H4 (cell line): Measurements from ENCODE around the gene LAMB4. TPM values are rescaled to one million over a fixed set of nuclear protein-coding genes. Genes with fewer than 3 reads are reported as not detected.
A peak's percentile ranks its signal among the peaks of the same experiment; 100 is the strongest.
"Not testable (repeated sequence)": the region's sequence is repeated elsewhere in the genome, so short reads cannot be mapped to it uniquely, and the experiment has no call there.

ENCODE experiments used
- DNase-seq: peaks from one replicate; pipeline ENCODE4 v3.0.0-alpha.2; 2015; ENCODE audit warnings: low spot score
- total RNA-seq: library from RNA; depleted of rRNA; stranded (reverse); fragments of >200 nt; shearing (Covaris generic); gene quantifications from 2 replicates; pipeline ENCODE4 v1.2.3, GENCODE V29; 2014

The LAMB4 gene
- total RNA-seq, 1 experiment from 2014 or later = 3.2 TPM

DNA sequence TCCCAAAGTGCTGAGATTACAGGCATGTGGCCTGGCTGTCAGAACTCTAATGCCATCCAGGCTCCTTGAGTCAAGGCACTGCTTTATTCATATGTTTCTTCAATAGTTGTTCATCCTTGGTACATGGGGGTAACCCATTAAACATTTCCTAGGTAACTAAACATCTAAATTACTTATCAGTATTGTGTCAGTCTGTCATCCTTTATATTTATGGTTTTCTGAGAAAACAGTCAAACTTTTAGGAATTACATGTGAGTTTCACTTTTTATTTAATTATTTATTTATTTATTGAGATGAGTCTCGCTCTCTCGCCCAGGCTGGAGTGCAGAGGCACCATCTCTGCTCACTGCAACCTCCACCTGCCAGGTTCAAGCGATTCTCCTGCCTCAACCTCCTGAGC is 81.7 kb downstream of the LAMB4 start:
- DNase-seq = no peak

- DNase-seq = no peak
Measured at GRCh38 chr7:108046952-108047506, 83.1 kb downstream of the LAMB4 start.

- DNase-seq = no peak
Measured at GRCh38 chr7:108045669-108046068, 84.5 kb downstream of the LAMB4 start.

- DNase-seq = no peak
Measured at GRCh38 chr7:108045154-108045553, 85.0 kb downstream of the LAMB4 start.

DNA sequence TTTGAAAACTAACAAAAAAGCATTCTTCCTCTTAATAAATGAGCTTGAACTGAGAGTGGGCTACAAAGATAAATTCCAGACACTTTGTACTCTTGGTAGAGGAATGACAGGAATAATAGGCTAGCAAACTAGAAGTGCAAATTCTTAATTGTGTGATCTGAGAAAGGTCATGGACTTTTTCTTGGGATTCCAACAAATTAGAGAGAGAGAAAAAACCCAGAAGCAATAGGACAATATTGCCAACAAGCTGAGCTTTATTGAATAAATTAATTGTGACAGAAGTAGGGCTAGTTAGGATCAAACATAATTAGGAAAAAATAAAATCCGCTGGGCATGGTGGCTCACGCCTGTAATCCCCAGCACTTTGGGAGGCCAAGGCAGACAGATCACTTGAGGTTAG is 85.8 kb downstream of the LAMB4 start:
- DNase-seq = no peak

DNA sequence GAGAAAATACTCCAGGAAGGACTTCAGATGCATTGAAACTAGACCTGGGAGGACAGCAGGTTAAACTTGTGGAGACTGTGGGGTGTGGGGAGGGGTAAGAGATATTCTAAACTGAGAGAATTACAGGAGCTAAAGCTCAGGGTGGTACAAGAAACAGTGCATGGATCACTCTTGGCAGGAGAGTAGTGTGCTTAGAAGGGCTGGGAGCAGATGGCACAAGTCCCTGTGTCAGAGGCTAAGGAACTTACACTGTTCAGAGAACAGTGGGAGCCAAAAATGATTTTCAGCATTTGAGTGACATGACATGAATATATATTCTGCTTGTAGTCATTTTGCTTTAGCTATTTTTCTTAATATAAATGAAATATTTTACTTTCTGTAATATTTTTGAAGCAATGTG is 91.2 kb downstream of the LAMB4 start:
- DNase-seq = no peak

DNA sequence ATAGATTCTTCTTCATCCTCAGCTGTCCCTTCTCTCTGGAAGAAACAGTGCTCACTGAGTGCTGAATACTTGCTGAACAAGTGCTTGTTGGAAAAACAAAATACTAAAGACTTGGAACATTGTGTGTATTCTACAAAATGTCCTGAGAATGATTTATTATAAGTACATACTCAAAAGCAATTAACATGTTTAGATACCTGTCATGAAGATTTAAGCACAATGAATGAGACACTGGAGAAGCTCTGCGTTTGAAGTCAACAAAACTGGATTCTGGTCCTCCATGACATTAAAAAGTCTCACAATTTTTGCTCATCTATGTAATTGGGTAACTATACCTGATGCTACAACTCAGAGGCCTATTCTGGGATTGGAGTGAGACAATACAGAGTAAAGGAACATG is 92.4 kb downstream of the LAMB4 start:
- no peak for DNase-seq

DNA sequence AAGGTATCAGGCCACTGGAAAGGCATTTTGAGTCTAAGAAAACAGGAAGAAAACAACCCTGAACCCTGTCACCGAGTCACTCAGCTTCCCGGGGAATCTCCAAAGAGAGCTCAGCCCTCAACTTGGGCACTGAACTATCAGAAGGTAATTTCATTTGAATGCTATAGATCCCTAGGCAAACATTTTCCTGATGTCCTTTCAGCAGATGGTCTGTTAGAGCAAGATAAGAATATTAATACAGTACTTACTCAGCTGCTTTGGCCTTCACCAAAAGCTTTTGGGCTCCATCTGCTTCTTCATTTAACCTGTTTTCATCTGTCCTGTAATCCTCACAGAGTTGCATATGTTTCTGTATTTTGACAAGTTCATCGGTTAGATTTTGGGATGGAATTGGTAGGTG is 93.0 kb downstream of the LAMB4 start:
- DNase-seq = no peak

- no peak for DNase-seq
Measured at GRCh38 chr7:108034586-108034985, 95.6 kb downstream of the LAMB4 start.

GRCh38 chr7:108033776-108034497 is 96.2 kb downstream of the LAMB4 start:
- no peak for DNase-seq

- DNase-seq = not testable (repeated sequence)
Measured at GRCh38 chr7:108033309-108033708, 96.9 kb downstream of the LAMB4 start.

DNA sequence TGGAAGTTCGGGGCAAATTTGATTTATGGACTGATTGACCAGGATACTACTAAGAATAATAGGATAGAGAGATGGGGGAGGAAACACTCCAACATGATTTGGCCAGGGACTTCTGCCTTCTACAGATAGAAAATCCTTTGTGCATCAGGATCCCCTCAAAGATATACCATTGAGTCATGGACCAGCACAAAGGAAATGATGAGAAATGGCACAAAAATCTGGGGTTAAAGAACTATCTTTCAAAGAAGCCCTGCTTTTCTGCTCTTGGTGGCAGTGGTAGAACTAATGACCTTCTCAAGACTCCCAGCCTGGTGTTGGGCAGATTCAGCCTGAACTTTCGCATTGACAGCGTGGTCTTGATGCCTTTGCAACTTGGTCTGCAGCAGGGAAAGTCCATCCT is 99.6 kb downstream of the LAMB4 start:
- DNase-seq = no peak

- no peak for DNase-seq
Measured at GRCh38 chr7:108029034-108029433, 101.1 kb downstream of the LAMB4 start.

DNA sequence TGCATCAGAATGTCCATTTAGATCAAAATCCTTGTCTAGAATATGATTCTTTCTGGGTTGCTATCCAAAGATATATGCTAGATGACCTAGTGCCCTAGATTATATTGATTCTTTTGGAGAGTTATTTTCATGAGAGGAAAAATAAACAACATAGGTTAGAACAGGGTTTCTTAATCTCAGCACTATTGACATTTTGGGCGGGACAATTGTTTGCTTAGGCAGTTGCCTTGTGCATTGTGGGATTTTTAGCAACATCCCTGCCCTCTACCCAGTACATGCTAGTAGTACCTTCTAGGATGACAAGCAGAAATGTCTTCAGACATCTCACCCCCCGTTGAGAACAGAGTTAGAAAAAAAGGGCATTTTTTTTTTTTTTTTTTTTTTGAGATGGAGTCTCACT is 102.0 kb downstream of the LAMB4 start:
- DNase-seq = no peak

DNA sequence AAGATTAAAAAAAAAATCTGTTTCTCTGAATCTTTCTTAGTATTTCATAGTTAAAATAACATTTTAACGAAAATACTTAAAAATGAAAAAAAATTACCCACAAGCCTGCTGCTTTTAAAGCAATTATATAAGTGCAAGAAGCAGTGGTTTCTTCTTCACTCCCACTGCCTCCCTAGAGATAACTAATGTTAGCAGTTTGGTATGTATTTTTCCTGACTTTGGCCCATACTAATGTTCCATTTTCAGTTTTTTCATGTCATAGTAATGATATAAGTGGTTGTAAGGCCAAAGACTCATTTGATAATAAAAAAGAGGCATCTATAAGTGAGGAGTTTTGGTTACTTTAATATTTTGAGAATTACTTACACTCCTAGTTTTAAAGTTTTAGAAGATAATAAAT is 102.9 kb downstream of the LAMB4 start:
- no peak for DNase-seq

- no peak for DNase-seq
Measured at GRCh38 chr7:108026647-108027046, 103.5 kb downstream of the LAMB4 start.

- DNase-seq = no peak
Measured at GRCh38 chr7:108026116-108026515, 104.0 kb downstream of the LAMB4 start.

DNA sequence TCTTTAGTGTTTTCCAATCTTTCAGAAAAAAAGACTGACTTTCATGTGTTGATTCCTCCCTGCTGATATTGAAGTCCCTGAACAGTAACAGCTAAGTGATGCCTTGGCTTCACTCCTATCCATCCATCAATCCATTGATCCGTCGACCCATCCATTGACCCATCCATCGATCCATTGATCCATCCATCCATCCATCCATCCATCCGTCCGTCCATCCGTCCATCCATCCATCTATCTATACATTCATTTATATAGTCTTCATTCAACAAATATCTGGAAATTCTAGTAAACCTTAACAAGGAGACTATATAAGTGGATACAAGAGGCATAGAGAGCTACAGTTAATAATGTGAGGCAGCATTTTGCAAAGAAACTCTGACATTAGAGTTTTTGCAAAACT is 105.6 kb downstream of the LAMB4 start:
- DNase-seq = no peak

DNA sequence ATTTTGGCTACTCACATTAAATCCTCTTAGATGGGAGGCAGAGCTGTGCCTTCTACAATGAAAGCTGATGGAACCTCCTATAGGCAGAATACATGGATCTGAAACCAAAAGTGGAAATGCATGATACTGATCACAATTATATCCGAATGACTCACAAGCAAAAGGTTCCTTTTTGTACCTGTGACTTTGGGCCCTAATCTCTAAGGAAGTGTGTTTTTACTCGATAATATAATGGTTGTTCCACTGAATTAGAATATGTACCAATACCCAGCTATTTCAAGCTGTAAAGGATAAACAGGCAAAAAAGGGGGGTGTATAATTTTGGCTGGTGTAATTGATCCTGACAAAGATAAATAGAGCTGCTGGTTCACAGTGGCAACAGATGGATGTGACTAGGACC is 109.6 kb downstream of the LAMB4 start:
- DNase-seq = no peak

- DNase-seq = no peak
Measured at GRCh38 chr7:108018668-108019067, 111.5 kb downstream of the LAMB4 start.

GRCh38 chr7:108017776-108018151 is 112.4 kb downstream of the LAMB4 start:
- no peak for DNase-seq

DNA sequence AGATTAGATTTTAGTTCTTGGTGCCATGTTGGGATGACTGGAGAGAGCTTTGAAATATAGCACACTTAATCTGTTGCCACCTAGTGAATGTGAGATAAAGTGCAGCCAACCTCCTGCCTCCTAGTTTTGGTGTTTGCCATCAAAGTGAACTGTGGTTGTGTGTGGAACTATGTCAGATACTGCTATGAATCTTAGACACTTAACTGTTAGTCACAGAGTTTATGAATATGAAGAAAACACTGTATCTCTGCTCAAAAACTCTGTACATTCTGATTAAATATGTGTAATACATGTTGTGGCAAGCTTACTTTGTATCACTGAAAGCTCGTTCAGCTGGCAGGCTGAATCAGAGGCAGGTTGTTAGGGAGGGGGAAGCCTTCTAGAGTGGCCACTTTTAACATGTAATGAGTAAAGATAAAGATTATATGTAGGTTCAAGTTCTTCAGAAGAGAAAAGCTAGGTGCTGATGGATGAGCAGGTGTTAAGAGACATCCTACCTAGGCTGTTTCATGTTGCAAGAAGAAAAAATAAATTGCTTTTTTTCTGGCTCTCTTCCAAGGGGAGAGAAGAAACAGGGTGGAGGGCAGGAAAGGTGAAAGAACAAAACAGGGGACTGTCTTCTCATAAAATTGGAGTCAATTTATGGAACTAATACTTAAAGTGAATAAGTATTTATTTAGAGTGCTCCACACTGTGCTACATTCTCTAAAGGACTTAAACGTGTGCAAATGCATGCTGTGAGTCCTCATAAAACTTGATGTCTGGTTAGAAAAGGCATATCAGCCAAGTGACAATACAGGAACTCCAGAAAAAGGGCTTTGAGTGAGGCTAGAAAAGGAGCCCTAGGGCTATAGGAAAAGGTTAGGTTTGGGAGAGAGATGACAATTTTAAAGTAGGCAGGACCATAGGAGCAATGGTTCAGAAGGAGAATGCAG is 113.1 kb downstream of the LAMB4 start:
- peak; percentile 73 for DNase-seq

- DNase-seq = no peak
Measured at GRCh38 chr7:108015740-108016139, 114.4 kb downstream of the LAMB4 start.
